Progenitor cell of endocrine pancreas (in vitro differentiated cells): Measurements from ENCODE around the gene ZIC4. TPM values are rescaled to one million over a fixed set of nuclear protein-coding genes. Genes with fewer than 3 reads are reported as not detected.

ENCODE experiments used
- DNase-seq: peaks from one replicate; pipeline ENCODE4 v3.0.0; 2021; ENCODE audit warnings: low spot score; ENCODE audit not compliant: unreplicated experiment
- H3K27ac Mint-ChIP-seq: 2 replicates; pipeline ENCODE4 v1.8.0; 2021; ENCODE audit warnings: mild to moderate bottlenecking, moderate library complexity, mixed read lengths
- H3K27me3 Mint-ChIP-seq: 2 replicates; pipeline ENCODE4 v1.8.0; 2021; ENCODE audit warnings: mixed read lengths
- H3K36me3 Mint-ChIP-seq: 2 replicates; pipeline ENCODE4 v1.8.0; 2022; ENCODE audit warnings: mixed read lengths; ENCODE audit not compliant: insufficient read depth
- H3K4me1 Mint-ChIP-seq: 2 replicates; pipeline ENCODE4 v1.8.0; 2021; ENCODE audit warnings: low read depth, mixed read lengths
- H3K4me3 Mint-ChIP-seq: 2 replicates; pipeline ENCODE4 v1.8.0; 2021; ENCODE audit warnings: low read depth, mild to moderate bottlenecking, moderate library complexity, mixed read lengths
- H3K9me3 Mint-ChIP-seq: 2 replicates; pipeline ENCODE4 v1.8.0; 2021; ENCODE audit warnings: low read depth, mixed read lengths
- total RNA-seq: library from RNA; stranded (reverse); gene quantifications from 2 replicates; pipeline ENCODE4 v1.2.1, GENCODE V29; 2021
- TF ChIP-seq, protein P1 (sequence below): fragments of 200-600 bp; sonication (generic); IDR thresholded peaks from one replicate; pipeline ENCODE4 v1.5.0; 2021; ENCODE audit warnings: antibody characterized with exemption, mild to moderate bottlenecking; ENCODE audit not compliant: unreplicated experiment

The ZIC4 gene
- total RNA-seq, 1 donor from 2014 or later: not detected

DNA sequence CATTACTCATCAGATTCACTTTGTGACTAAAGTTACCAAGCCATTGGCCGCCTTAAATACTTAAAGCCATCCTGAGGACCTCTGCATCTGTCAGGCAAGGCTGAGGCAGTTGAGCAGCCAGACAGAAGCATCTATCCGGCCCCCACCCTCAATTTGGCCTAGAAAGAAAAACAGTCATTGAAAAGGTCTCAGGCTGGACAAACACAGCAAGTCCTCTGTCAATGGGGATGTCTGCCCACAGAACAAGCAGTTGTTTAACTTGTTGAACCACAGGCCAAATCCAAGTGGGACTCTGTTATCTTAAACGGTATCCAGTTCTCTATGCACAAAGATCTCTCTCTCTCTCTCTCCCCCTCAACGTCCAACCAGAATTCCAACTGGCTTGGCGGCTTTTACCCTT, 2.8 kb downstream of the ZIC4 start:
- Mint-ChIP-seq H3K9me3 (no peaks in the 10 kb centered on the region), H3K4me1 (peaks cover 2% of the 10 kb centered on the region), H3K4me3 (no peak overlapping the region), H3K27ac (no peak overlapping the region), H3K36me3 (no peaks in the 10 kb centered on the region), H3K27me3 (peaks cover 100% of the 10 kb centered on the region)
- TF ChIP-seq, protein P1, sequence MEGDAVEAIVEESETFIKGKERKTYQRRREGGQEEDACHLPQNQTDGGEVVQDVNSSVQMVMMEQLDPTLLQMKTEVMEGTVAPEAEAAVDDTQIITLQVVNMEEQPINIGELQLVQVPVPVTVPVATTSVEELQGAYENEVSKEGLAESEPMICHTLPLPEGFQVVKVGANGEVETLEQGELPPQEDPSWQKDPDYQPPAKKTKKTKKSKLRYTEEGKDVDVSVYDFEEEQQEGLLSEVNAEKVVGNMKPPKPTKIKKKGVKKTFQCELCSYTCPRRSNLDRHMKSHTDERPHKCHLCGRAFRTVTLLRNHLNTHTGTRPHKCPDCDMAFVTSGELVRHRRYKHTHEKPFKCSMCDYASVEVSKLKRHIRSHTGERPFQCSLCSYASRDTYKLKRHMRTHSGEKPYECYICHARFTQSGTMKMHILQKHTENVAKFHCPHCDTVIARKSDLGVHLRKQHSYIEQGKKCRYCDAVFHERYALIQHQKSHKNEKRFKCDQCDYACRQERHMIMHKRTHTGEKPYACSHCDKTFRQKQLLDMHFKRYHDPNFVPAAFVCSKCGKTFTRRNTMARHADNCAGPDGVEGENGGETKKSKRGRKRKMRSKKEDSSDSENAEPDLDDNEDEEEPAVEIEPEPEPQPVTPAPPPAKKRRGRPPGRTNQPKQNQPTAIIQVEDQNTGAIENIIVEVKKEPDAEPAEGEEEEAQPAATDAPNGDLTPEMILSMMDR: no peak
- no peak for DNase-seq

DNA sequence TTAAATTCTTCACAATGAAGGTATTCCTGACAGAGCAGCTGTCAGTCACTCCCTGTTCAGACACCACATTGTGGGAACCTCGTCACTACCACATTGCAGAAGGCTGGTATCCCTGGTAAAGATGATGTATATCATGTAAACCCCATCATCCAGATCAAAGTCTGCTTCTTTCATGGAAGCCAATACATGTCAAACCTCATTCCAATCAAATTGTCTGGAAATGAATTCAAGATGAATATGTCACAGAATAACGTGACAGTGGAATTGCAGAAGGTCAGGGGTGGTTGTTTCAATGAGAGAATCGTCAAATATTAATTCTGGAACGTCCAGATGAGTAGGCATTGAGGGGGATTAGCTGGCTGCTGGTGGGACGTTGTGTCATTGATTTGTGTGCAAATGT, 4.2 kb downstream of the ZIC4 start:
- no peak overlapping the region for H3K4me3 Mint-ChIP-seq
- DNase-seq: no peak
- peaks cover 1% of the 10 kb centered on the region for H3K4me1 Mint-ChIP-seq
- H3K27ac Mint-ChIP-seq: no peak overlapping the region
- TF ChIP-seq, protein P1: no peak
- H3K27me3 Mint-ChIP-seq: peaks cover 100% of the 10 kb centered on the region
- no peaks in the 10 kb centered on the region for H3K36me3 Mint-ChIP-seq
- no peaks in the 10 kb centered on the region for H3K9me3 Mint-ChIP-seq

DNA sequence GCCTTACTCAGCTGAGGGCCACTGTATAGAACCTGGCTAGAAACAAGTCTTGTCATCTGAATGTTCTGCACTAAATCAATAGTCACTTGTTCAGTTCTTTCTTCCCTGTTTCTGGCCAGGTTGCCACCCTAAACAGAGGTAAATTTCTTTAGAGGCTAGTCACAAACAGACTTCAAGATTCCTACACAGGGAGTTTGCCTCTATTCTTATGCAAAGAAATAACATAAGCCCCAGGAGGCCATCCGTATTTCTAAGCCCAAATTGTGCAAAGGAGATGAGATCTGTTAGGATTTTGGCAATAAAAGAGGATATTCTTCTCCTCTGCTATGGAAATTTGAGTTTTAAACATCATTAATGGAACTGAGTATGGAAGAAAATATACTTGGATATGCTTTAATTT, 4.9 kb downstream of the ZIC4 start:
- no peaks in the 10 kb centered on the region for H3K36me3 Mint-ChIP-seq
- TF ChIP-seq, protein P1: no peak
- no peak overlapping the region for H3K4me3 Mint-ChIP-seq
- no peaks in the 10 kb centered on the region for H3K9me3 Mint-ChIP-seq
- peaks cover 100% of the 10 kb centered on the region for H3K27me3 Mint-ChIP-seq
- no peak for DNase-seq
- peaks cover 3% of the 10 kb centered on the region for H3K4me1 Mint-ChIP-seq
- H3K27ac Mint-ChIP-seq: no peak overlapping the region

DNA sequence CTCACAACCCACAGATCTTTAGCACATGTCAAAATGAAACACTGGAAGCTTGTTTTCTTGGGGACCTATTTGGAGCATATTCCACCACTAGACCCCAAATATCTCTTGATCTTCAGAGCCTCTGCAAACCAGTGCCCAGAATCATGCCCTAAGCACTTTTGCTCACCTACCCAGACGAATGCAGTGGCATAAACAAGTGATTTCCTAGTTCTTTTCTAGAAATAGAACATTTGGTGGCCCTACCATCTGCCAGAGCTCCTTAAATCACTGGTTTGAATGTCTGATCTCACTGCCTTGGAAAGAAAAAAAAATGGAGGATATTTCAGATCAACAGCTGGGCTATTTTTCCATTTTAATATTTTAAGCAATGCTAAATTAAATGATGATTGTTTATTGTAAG, 5.3 kb downstream of the ZIC4 start:
- no peak overlapping the region for H3K4me3 Mint-ChIP-seq

DNA sequence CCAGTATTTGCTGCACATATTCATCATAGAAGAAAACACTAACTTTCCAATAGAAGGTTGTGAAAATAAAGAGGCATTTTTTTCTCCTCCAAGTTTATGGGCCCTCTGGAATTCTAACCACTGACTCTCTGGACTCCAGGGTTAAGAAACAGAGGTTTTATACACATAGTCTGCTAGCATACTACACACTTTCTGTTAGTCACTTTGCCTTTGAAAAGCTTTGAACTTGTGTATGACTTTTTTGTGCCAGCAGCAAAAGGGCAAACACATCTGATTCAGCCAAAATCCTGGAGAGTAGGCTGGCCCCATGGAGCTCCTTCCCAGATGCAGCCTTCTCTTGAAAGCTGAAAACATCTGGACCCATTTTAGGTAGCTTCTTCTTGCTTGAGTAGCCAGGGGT, 6.2 kb downstream of the ZIC4 start:
- Mint-ChIP-seq H3K4me3 (no peak overlapping the region), H3K27ac (no peak overlapping the region), H3K27me3 (peaks cover 97% of the 10 kb centered on the region), H3K9me3 (no peaks in the 10 kb centered on the region), H3K36me3 (no peaks in the 10 kb centered on the region), H3K4me1 (peaks cover 3% of the 10 kb centered on the region)
- no peak for DNase-seq
- TF ChIP-seq, protein P1: no peak

More for the DNA sequence above, 5.3 kb downstream of the ZIC4 start:
- Mint-ChIP-seq H3K27me3 (peaks cover 97% of the 10 kb centered on the region), H3K36me3 (no peaks in the 10 kb centered on the region), H3K27ac (no peak overlapping the region), H3K4me1 (peaks cover 3% of the 10 kb centered on the region), H3K9me3 (no peaks in the 10 kb centered on the region)
- no peak for DNase-seq
- TF ChIP-seq, protein P1: no peak
